ENCODE results near the gene PPP3R1.

DNA sequence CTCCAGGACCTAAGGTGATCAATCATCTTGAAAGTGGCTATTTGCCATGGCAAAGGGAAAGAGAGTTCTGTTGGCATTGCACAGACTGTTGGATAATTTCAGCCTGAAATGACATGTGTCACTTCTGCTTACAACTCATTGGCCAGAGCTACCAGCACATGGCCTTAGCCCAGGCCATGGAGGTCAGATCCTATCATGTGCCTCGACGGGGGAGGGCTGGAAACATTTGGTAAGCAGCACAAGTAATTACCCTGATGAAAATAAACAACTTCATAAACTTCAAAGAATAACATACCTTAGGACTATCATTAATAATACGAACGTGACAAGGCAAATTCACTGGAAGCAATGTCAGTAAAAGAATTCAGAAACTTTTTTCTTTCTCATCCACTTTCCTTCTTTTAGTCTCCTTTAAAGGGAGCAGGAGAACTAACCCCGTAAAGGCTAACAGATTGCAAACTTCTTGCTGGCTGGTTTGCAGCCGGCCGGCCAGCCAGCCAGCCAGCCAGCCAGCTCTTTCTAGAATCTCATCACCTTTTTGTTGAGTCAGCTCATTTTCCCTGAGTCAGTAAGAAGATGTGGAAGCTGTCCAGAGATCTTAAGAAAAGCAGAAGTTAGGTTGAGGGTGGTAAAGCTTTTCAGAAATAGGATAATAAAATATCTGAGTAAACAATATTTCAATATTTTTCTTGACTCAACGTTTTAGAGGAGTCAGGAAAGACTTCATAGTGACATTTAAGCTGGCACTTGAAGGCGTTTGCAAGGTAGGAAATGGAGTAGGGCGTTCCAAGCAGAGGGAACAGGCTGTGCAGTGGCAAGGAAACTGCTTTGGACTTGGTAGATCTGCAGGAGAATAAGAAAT lies 35.5 kb upstream of the PPP3R1 start:
- TF ChIP-seq, protein P1, sequence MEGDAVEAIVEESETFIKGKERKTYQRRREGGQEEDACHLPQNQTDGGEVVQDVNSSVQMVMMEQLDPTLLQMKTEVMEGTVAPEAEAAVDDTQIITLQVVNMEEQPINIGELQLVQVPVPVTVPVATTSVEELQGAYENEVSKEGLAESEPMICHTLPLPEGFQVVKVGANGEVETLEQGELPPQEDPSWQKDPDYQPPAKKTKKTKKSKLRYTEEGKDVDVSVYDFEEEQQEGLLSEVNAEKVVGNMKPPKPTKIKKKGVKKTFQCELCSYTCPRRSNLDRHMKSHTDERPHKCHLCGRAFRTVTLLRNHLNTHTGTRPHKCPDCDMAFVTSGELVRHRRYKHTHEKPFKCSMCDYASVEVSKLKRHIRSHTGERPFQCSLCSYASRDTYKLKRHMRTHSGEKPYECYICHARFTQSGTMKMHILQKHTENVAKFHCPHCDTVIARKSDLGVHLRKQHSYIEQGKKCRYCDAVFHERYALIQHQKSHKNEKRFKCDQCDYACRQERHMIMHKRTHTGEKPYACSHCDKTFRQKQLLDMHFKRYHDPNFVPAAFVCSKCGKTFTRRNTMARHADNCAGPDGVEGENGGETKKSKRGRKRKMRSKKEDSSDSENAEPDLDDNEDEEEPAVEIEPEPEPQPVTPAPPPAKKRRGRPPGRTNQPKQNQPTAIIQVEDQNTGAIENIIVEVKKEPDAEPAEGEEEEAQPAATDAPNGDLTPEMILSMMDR (IDR thresholded peaks at IDR 0.05), result no peak
- TF ChIP-seq POLR2A (IDR thresholded peaks at IDR 0.05), result no peak
